ENCODE results near the gene USP25. TPM values are rescaled to one million over a fixed set of nuclear protein-coding genes. Genes with fewer than 3 reads are reported as not detected.

USP25 gene
- 11.9 TPM for polyA plus RNA-seq (2013, experiment 1 of 2)
- 11.7 TPM for polyA plus RNA-seq (2013, experiment 2 of 2)

- Histone ChIP-seq H3K23ac (ENCODE audit: low read depth, low read length, poor library complexity) (peak within 1 kb of the TSS; percentile 76), H3K27ac (replicated peaks; ENCODE audit: low read length) (peak within 1 kb of the TSS; percentile 86), H4K91ac (ENCODE audit: low read depth, low read length, poor library complexity) (no peak within 1 kb of the TSS), H2AFZ (ENCODE audit: low read length) (peak within 1 kb of the TSS; percentile 92), H2BK120ac (ENCODE audit: low read depth, low read length) (peak within 1 kb of the TSS; percentile 78), H3K14ac (ENCODE audit: low read length) (peak within 1 kb of the TSS; percentile 94), H3K4me2 (ENCODE audit: insufficient read depth, low read length, poor library complexity, severe bottlenecking) (peak within 1 kb of the TSS; percentile 56), H3K79me1 (ENCODE audit: low read depth, low read length) (peaks cover 1% of the 10 kb centered on the region), H2BK12ac (ENCODE audit: low read length) (no peak within 1 kb of the TSS), H3K9me3 (replicated peaks in 1 of 2; ENCODE audit: control insufficient read depth in 2 of 2, insufficient read depth in 1 of 2, low read depth in 1 of 2, low read length in 2 of 2) (no peaks in the 10 kb centered on the region), H2BK5ac (ENCODE audit: low read length) (peak within 1 kb of the TSS; percentile 45), H3K4ac (ENCODE audit: low read length) (no peak within 1 kb of the TSS), H3K18ac (ENCODE audit: low read length) (peak within 1 kb of the TSS; percentile 98), H2BK15ac (ENCODE audit: low read length) (peak within 1 kb of the TSS; percentile 55), H3K9ac (ENCODE audit: low read depth, low read length, poor library complexity) (peak within 1 kb of the TSS; percentile 93), H3K4me1 (ENCODE audit: control insufficient read depth in 2 of 2, insufficient read depth in 1 of 2, low read depth in 1 of 2, low read length in 2 of 2) (peaks cover 0 to 8% of the 10 kb centered on the region in 2 donors), H3K4me3 (ENCODE audit: low read length in 2 of 2) (peak within 1 kb of the TSS; percentile 70 to 91), H2AK5ac (ENCODE audit: low read depth, low read length) (no peak within 1 kb of the TSS), H3K27me3 (ENCODE audit: control insufficient read depth in 3 of 3, insufficient read depth in 3 of 3, low read depth in 1 of 3, low read length in 3 of 3) (peaks cover 0 to 43% (median 0%) of the 10 kb centered on the region in 3 experiments), H3K36me3 (replicated peaks in 1 of 2; ENCODE audit: control insufficient read depth in 2 of 2, insufficient read depth in 2 of 2, low read length in 2 of 2) (no peaks in the 10 kb centered on the region), H4K8ac (ENCODE audit: low read depth, low read length) (no peak within 1 kb of the TSS)
- no CpG with 5 or more reads among the region's 123 CpGs for WGBS, 2 donors (ENCODE audit: extremely low coverage in 2 of 2, insufficient read length in 2 of 2, insufficient replicate concordance in 1 of 2)
- DNase-seq (ENCODE audit: low spot score), result peak; percentile 82
Observed at GRCh38 chr21:15729674-15730483, at the start of gene USP25. USP25 (plus strand) TSS chr21:15729982; CDS start chr21:15730394, 412 bp downstream.

- Histone ChIP-seq H2BK15ac (ENCODE audit: low read length) (no peak overlapping the region), H4K91ac (ENCODE audit: low read depth, low read length, poor library complexity) (no peak overlapping the region), H3K4ac (ENCODE audit: low read length) (no peak overlapping the region), H2BK12ac (ENCODE audit: low read length) (no peak overlapping the region), H3K14ac (ENCODE audit: low read length) (no peak overlapping the region), H3K79me1 (ENCODE audit: low read depth, low read length) (no peaks in the 10 kb centered on the region), H3K36me3 (replicated peaks in 1 of 2; ENCODE audit: control insufficient read depth in 2 of 2, insufficient read depth in 2 of 2, low read length in 2 of 2) (no peaks in the 10 kb centered on the region), H3K4me2 (ENCODE audit: insufficient read depth, low read length, poor library complexity, severe bottlenecking) (no peak overlapping the region), H2AFZ (ENCODE audit: low read length) (no peak overlapping the region), H3K9ac (ENCODE audit: low read depth, low read length, poor library complexity) (no peak overlapping the region), H2BK120ac (ENCODE audit: low read depth, low read length) (no peak overlapping the region), H4K8ac (ENCODE audit: low read depth, low read length) (no peak overlapping the region), H3K4me1 (ENCODE audit: control insufficient read depth in 2 of 2, insufficient read depth in 1 of 2, low read depth in 1 of 2, low read length in 2 of 2) (no peaks in the 10 kb centered on the region), H2AK5ac (ENCODE audit: low read depth, low read length) (no peak overlapping the region), H3K4me3 (ENCODE audit: low read length in 2 of 2) (no peak overlapping the region), H3K27me3 (ENCODE audit: control insufficient read depth in 3 of 3, insufficient read depth in 3 of 3, low read depth in 1 of 3, low read length in 3 of 3) (no peaks in the 10 kb centered on the region), H3K23ac (ENCODE audit: low read depth, low read length, poor library complexity) (no peak overlapping the region), H3K9me3 (replicated peaks in 1 of 2; ENCODE audit: control insufficient read depth in 2 of 2, insufficient read depth in 1 of 2, low read depth in 1 of 2, low read length in 2 of 2) (no peaks in the 10 kb centered on the region), H2BK5ac (ENCODE audit: low read length) (no peak overlapping the region), H3K27ac (replicated peaks; ENCODE audit: low read length) (no peak overlapping the region), H3K18ac (ENCODE audit: low read length) (no peak overlapping the region)
- no CpG with 5 or more reads among the region's 6 CpGs for WGBS, 2 donors (ENCODE audit: extremely low coverage in 2 of 2, insufficient read length in 2 of 2, insufficient replicate concordance in 1 of 2)
- no peak for DNase-seq (ENCODE audit: low spot score)
Observed at GRCh38 chr21:15682186-15682895, 47.4 kb upstream of the USP25 start.

GRCh38 chr21:15682977-15683376 lies 46.8 kb upstream of the USP25 start:
- Histone ChIP-seq H3K36me3 (replicated peaks in 1 of 2; ENCODE audit: control insufficient read depth in 2 of 2, insufficient read depth in 2 of 2, low read length in 2 of 2) (no peaks in the 10 kb centered on the region), H3K27ac (replicated peaks; ENCODE audit: low read length) (no peak overlapping the region), H2BK120ac (ENCODE audit: low read depth, low read length) (no peak overlapping the region), H3K4me2 (ENCODE audit: insufficient read depth, low read length, poor library complexity, severe bottlenecking) (no peak overlapping the region), H3K14ac (ENCODE audit: low read length) (no peak overlapping the region), H2AK5ac (ENCODE audit: low read depth, low read length) (no peak overlapping the region), H3K4me3 (ENCODE audit: low read length in 2 of 2) (no peak overlapping the region), H3K4me1 (ENCODE audit: control insufficient read depth in 2 of 2, insufficient read depth in 1 of 2, low read depth in 1 of 2, low read length in 2 of 2) (no peaks in the 10 kb centered on the region), H4K91ac (ENCODE audit: low read depth, low read length, poor library complexity) (no peak overlapping the region), H3K23ac (ENCODE audit: low read depth, low read length, poor library complexity) (no peak overlapping the region), H3K4ac (ENCODE audit: low read length) (no peak overlapping the region), H2BK12ac (ENCODE audit: low read length) (no peak overlapping the region), H3K9me3 (replicated peaks in 1 of 2; ENCODE audit: control insufficient read depth in 2 of 2, insufficient read depth in 1 of 2, low read depth in 1 of 2, low read length in 2 of 2) (no peaks in the 10 kb centered on the region), H2BK5ac (ENCODE audit: low read length) (no peak overlapping the region), H3K27me3 (ENCODE audit: control insufficient read depth in 3 of 3, insufficient read depth in 3 of 3, low read depth in 1 of 3, low read length in 3 of 3) (no peaks in the 10 kb centered on the region), H3K18ac (ENCODE audit: low read length) (no peak overlapping the region), H4K8ac (ENCODE audit: low read depth, low read length) (no peak overlapping the region), H3K9ac (ENCODE audit: low read depth, low read length, poor library complexity) (no peak overlapping the region), H3K79me1 (ENCODE audit: low read depth, low read length) (no peaks in the 10 kb centered on the region), H2BK15ac (ENCODE audit: low read length) (no peak overlapping the region), H2AFZ (ENCODE audit: low read length) (no peak overlapping the region)
- no CpG with 5 or more reads among the region's 2 CpGs for WGBS, 2 donors (ENCODE audit: extremely low coverage in 2 of 2, insufficient read length in 2 of 2, insufficient replicate concordance in 1 of 2)
- DNase-seq (ENCODE audit: low spot score), result no peak

GRCh38 chr21:15686506-15686905 lies 43.3 kb upstream of the USP25 start:
- Histone ChIP-seq H3K27ac (replicated peaks; ENCODE audit: low read length) (no peak overlapping the region), H3K4me3 (ENCODE audit: low read length in 2 of 2) (no peak overlapping the region), H4K8ac (ENCODE audit: low read depth, low read length) (no peak overlapping the region), H3K27me3 (ENCODE audit: control insufficient read depth in 3 of 3, insufficient read depth in 3 of 3, low read depth in 1 of 3, low read length in 3 of 3) (no peaks in the 10 kb centered on the region), H3K23ac (ENCODE audit: low read depth, low read length, poor library complexity) (no peak overlapping the region), H3K79me1 (ENCODE audit: low read depth, low read length) (no peaks in the 10 kb centered on the region), H3K9me3 (replicated peaks in 1 of 2; ENCODE audit: control insufficient read depth in 2 of 2, insufficient read depth in 1 of 2, low read depth in 1 of 2, low read length in 2 of 2) (no peaks in the 10 kb centered on the region), H3K18ac (ENCODE audit: low read length) (no peak overlapping the region), H3K9ac (ENCODE audit: low read depth, low read length, poor library complexity) (no peak overlapping the region), H2BK15ac (ENCODE audit: low read length) (no peak overlapping the region), H3K4me1 (ENCODE audit: control insufficient read depth in 2 of 2, insufficient read depth in 1 of 2, low read depth in 1 of 2, low read length in 2 of 2) (no peaks in the 10 kb centered on the region), H2BK120ac (ENCODE audit: low read depth, low read length) (no peak overlapping the region), H2AK5ac (ENCODE audit: low read depth, low read length) (no peak overlapping the region), H2BK12ac (ENCODE audit: low read length) (no peak overlapping the region), H3K4ac (ENCODE audit: low read length) (no peak overlapping the region), H3K36me3 (replicated peaks in 1 of 2; ENCODE audit: control insufficient read depth in 2 of 2, insufficient read depth in 2 of 2, low read length in 2 of 2) (no peaks in the 10 kb centered on the region), H2AFZ (ENCODE audit: low read length) (no peak overlapping the region), H2BK5ac (ENCODE audit: low read length) (no peak overlapping the region), H4K91ac (ENCODE audit: low read depth, low read length, poor library complexity) (no peak overlapping the region), H3K14ac (ENCODE audit: low read length) (no peak overlapping the region), H3K4me2 (ENCODE audit: insufficient read depth, low read length, poor library complexity, severe bottlenecking) (no peak overlapping the region)
- WGBS, 2 donors (ENCODE audit: extremely low coverage in 2 of 2, insufficient read length in 2 of 2, insufficient replicate concordance in 1 of 2), result no CpG with 5 or more reads among the region's 1 CpG
- DNase-seq (ENCODE audit: low spot score), result no peak
